ENCODE measurements around the gene IFNA7.

DNA sequence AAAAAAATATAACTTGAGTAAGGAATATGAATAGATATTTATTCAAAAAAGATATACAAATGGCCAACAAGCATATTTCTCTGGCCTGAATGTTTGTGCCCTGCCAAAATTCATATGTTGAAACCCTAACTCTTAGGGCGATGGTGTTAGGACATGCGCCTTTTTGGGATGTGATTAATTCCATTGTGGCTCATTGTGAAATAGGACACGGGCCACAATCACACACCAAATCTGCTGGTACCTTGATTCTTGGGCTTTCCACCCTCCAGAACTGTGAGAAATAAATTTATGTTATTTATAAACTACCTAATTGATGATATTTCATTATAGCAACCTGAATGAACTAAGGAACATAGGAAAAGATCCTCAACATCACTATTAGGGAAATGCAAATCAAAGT is 29.8 kb downstream of the IFNA7 start:
- TF ChIP-seq, protein P1, sequence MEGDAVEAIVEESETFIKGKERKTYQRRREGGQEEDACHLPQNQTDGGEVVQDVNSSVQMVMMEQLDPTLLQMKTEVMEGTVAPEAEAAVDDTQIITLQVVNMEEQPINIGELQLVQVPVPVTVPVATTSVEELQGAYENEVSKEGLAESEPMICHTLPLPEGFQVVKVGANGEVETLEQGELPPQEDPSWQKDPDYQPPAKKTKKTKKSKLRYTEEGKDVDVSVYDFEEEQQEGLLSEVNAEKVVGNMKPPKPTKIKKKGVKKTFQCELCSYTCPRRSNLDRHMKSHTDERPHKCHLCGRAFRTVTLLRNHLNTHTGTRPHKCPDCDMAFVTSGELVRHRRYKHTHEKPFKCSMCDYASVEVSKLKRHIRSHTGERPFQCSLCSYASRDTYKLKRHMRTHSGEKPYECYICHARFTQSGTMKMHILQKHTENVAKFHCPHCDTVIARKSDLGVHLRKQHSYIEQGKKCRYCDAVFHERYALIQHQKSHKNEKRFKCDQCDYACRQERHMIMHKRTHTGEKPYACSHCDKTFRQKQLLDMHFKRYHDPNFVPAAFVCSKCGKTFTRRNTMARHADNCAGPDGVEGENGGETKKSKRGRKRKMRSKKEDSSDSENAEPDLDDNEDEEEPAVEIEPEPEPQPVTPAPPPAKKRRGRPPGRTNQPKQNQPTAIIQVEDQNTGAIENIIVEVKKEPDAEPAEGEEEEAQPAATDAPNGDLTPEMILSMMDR (IDR thresholded peaks at IDR 0.05), result no peak
- no peak for TF ChIP-seq POLR2A (IDR thresholded peaks at IDR 0.05)
